Osteoblast (primary cell): ENCODE data around the gene ARHGAP10. TPM values are rescaled to one million over a fixed set of nuclear protein-coding genes. Genes with fewer than 3 reads are reported as not detected.

Source experiments
- DNase-seq: peaks from one replicate; pipeline ENCODE4 v3.0.0; 2011; ENCODE audit warnings: low spot score, mixed read lengths; ENCODE audit not compliant: insufficient read length; ENCODE audit errors: missing footprints
- H2AFZ ChIP-seq: 2 replicates; pipeline ENCODE4 v1.6.0; 2011; ENCODE audit warnings: mild to moderate bottlenecking, low read length
- H3K27ac ChIP-seq: 2 replicates; pipeline ENCODE4 v1.5.1; 2011; ENCODE audit warnings: mild to moderate bottlenecking, low read depth, low read length, moderate library complexity
- H3K27me3 ChIP-seq: 2 replicates; pipeline ENCODE4 v1.6.0; 2012; ENCODE audit warnings: mild to moderate bottlenecking, control low read depth, inconsistent platforms, low read length, moderate library complexity; ENCODE audit not compliant: insufficient read depth
- H3K36me3 ChIP-seq: 2 replicates; pipeline ENCODE4 v1.5.1; 2011; ENCODE audit warnings: mild to moderate bottlenecking, low read length, control low read depth, moderate library complexity; ENCODE audit not compliant: insufficient read depth
- H3K4me1 ChIP-seq: 2 replicates; pipeline ENCODE4 v1.5.1; 2011; ENCODE audit warnings: mild to moderate bottlenecking, low read length, control low read depth, moderate library complexity; ENCODE audit not compliant: insufficient read depth
- H3K4me2 ChIP-seq: 2 replicates; pipeline ENCODE4 v1.6.0; 2011; ENCODE audit warnings: mild to moderate bottlenecking, low read length; ENCODE audit not compliant: insufficient read depth
- H3K4me3 ChIP-seq: fragments of 200-600 bp; sonication (generic); 3 replicates; pipeline ENCODE4 v1.5.1; 2012; ENCODE audit warnings: mild to moderate bottlenecking, low read length, inconsistent platforms; ENCODE audit not compliant: insufficient read depth
- H3K79me2 ChIP-seq: 2 replicates; pipeline ENCODE4 v1.6.0; 2012; ENCODE audit warnings: mild to moderate bottlenecking, low read length, control low read depth, inconsistent platforms; ENCODE audit not compliant: insufficient read depth
- H3K9me3 ChIP-seq: 2 replicates; pipeline ENCODE4 v1.5.1; 2011; ENCODE audit warnings: low read depth, low read length, control low read depth
- H4K20me1 ChIP-seq: 2 replicates; pipeline ENCODE4 v1.6.0; 2012; ENCODE audit warnings: mild to moderate bottlenecking, low read length, control low read depth; ENCODE audit not compliant: insufficient read depth
- CTCF ChIP-seq: IDR thresholded peaks from 2 replicates; pipeline ENCODE4 v1.5.1; 2011; ENCODE audit warnings: mild to moderate bottlenecking, low read depth, low read length, moderate library complexity; ENCODE audit errors: extremely low read depth
- total RNA-seq: library from RNA; depleted of rRNA; stranded (reverse); fragments of >200 nt; gene quantifications from 2 replicates; pipeline ENCODE4 v1.2.3, GENCODE V29; 2012

The ARHGAP10 gene
- total RNA-seq, 1 donor: 31.5 TPM

- Histone ChIP-seq H3K27ac (no peak overlapping the region), H4K20me1 (no peaks in the 10 kb centered on the region), H3K27me3 (no peaks in the 10 kb centered on the region), H2AFZ (no peak overlapping the region), H3K79me2 (no peaks in the 10 kb centered on the region), H3K4me3 (no peak overlapping the region), H3K4me1 (peaks cover 6% of the 10 kb centered on the region), H3K36me3 (no peaks in the 10 kb centered on the region), H3K4me2 (no peak overlapping the region), H3K9me3 (no peaks in the 10 kb centered on the region)
- no peak for TF ChIP-seq CTCF
- no peak for DNase-seq
Observed at GRCh38 chr4:147724468-147725201, 7.3 kb upstream of the ARHGAP10 start.

- Histone ChIP-seq H3K27ac (no peak overlapping the region), H4K20me1 (no peaks in the 10 kb centered on the region), H3K27me3 (no peaks in the 10 kb centered on the region), H3K36me3 (no peaks in the 10 kb centered on the region), H3K79me2 (no peaks in the 10 kb centered on the region), H3K4me2 (no peak overlapping the region), H3K9me3 (no peaks in the 10 kb centered on the region), H2AFZ (no peak overlapping the region), H3K4me3 (no peak overlapping the region), H3K4me1 (peaks cover 9% of the 10 kb centered on the region)
- no peak for DNase-seq
- TF ChIP-seq CTCF: no peak
Observed at GRCh38 chr4:147725673-147726072, 6.2 kb upstream of the ARHGAP10 start.

DNA sequence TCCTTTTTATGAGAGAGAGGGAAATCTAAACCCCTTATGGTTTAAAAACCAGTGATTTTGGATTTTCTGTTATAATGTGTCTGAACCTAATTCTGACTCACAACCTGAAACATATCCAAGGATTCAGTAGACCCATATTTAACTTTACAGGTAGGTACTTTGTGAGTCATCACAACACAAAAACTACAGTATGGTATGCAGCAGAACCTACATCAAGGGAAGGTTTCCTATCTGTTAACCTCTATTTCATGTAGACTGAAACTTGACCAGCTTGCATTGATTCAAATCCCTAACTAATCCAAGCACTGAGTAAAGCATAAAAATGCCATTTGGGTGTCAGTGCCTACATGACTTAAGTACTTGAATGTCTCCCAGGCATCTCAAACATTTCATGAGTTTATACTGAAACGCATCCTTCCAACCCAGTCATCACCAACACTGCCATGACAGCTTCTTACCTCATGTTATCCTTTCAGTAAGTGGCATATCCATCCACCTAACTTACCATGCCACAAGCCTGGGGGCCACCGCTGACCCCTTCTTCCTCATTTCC is 4.3 kb upstream of the ARHGAP10 start:
- DNase-seq: no peak
- H2AFZ ChIP-seq: no peak overlapping the region
- no peak overlapping the region for H3K4me2 ChIP-seq
- no peaks in the 10 kb centered on the region for H4K20me1 ChIP-seq
- H3K27ac ChIP-seq: no peak overlapping the region
- peaks cover under 1% of the 10 kb centered on the region for H3K79me2 ChIP-seq
- no peaks in the 10 kb centered on the region for H3K27me3 ChIP-seq
- no peaks in the 10 kb centered on the region for H3K9me3 ChIP-seq
- H3K4me3 ChIP-seq: no peak overlapping the region
- H3K4me1 ChIP-seq: peaks cover 13% of the 10 kb centered on the region
- H3K36me3 ChIP-seq: no peaks in the 10 kb centered on the region
- no peak for TF ChIP-seq CTCF

DNA sequence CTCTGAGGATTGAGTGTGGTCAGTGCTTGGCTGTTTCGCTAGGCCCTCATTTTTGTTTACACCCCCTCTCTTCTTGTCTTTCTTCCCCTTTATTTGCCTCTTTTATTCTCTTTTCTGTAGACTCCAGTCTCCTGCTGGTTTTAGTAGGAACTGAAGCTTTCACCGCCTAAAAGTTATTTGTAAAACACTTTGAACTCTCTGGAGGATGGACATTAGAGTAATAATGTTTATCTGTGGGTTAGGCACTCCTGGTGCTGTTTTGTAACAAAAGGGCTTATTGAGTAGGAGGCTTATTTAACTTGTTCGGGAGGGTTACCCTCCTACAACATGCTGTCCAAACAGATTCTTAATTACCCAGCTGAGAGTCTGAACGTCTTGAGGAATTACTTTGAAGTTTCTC is 1.6 kb upstream of the ARHGAP10 start:
- Histone ChIP-seq H3K27ac (no peak overlapping the region), H3K79me2 (peaks cover 28% of the 10 kb centered on the region), H2AFZ (no peak overlapping the region), H3K27me3 (no peaks in the 10 kb centered on the region), H3K9me3 (no peaks in the 10 kb centered on the region), H3K4me2 (no peak overlapping the region), H4K20me1 (no peaks in the 10 kb centered on the region), H3K36me3 (no peaks in the 10 kb centered on the region), H3K4me1 (peaks cover 30% of the 10 kb centered on the region), H3K4me3 (no peak overlapping the region)
- peak; percentile 24 for TF ChIP-seq CTCF
- DNase-seq: no peak
